RPMI8226 (cell line): ENCODE results near the gene CA6.
"Not testable (repeated sequence)": the region's sequence is repeated elsewhere in the genome, so short reads cannot be mapped to it uniquely, and the experiment has no call there.

Experiments used
- DNase-seq: peaks from one replicate; pipeline ENCODE4 v3.0.0-alpha.2; 2015

The CA6 gene

DNA sequence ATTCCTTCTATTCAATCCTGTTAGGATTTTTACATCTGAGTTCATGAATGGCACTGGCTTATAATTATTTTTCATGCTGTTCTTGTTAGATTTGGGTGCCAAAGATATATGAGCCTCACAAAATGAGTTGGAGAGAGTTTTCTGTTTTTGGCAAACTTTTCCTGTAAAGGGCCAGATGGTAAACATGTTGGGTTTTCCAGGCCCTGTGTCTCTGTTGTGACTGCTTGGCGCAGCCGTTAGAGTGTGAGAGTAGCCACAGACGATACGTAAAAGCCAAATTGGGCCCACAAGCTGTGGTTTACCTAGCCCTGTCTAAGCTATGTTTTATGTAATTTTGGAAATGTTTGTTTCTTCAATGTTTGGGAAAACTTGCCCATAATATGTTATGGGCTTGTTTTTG, 15.6 kb upstream of the CA6 start:
- no peak for DNase-seq

DNA sequence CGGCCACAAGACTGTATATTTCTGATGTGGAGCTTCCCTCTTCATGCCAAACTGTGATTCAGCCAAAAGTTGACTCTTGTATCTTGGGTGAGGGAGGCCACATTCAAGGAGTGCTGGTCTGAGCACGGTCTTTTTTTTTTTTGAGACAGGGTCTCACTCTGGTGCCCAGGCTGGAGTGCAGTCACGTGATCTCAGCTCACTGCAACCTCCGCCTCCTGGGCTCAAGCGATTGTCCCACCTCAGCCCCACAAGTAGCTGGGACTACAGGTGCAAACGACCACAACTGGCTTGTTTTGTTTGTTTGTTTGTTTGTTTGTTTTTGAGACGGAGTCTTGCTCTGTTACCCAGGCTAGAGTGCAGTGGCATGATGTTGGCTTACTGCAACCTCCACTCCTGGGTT, 8.6 kb upstream of the CA6 start:
- DNase-seq, result not testable (repeated sequence)

DNA sequence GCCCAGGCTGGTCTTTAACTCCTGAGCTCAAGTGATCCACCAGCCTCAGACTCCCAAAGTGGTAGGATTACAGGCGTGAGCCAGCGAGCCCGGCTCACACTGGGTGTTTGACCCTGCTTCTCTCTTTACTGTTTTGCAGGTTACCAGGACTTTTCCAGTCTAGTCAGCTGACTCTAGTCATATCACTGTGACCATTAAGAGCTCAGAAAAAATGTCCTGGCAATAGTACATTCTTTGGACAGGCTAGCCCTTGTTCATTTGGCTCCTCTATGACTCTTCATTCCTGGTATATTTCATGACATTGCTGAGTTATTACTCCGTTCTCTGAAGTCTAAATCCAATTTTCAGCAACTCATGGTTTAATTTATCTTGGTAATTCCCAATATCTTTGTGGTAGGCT, 8.0 kb upstream of the CA6 start:
- DNase-seq, result no peak

- no peak for DNase-seq
Observed at GRCh38 chr1:8938232-8938999, 7.3 kb upstream of the CA6 start.

GRCh38 chr1:8939000-8939265, 6.7 kb upstream of the CA6 start:
- DNase-seq, result no peak

DNA sequence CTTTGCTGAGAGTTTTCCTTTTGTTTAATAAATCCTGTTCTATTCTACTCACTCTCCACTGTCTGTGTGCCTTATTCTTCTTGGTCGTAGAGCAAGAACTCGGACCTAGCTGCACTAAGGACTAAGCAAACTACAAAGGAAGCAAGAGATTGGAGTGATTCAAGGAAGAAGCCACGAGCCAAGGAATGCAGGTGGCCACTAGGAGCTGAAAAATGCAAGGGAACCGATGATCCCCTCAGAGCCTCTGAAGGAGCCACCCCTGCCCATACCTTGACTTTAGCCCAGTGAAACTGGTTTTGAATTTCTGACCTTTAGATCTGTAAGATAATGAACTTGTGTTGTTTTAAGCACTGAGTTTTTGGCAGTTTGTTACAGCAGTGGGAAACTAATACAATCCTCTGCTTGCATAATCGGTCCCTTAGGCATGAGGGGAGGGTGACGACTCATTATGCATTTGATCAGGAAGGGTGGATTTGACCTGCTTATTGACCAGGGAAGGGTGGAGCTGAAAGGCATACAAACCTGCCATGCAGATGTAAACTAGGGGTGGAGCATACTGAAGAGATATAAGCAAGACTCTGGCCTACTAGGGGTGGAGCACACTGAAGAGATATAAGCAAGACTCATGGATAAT, 6.2 kb upstream of the CA6 start:
- DNase-seq, result no peak

GRCh38 chr1:8941906-8942305, 3.8 kb upstream of the CA6 start:
- no peak for DNase-seq

DNA sequence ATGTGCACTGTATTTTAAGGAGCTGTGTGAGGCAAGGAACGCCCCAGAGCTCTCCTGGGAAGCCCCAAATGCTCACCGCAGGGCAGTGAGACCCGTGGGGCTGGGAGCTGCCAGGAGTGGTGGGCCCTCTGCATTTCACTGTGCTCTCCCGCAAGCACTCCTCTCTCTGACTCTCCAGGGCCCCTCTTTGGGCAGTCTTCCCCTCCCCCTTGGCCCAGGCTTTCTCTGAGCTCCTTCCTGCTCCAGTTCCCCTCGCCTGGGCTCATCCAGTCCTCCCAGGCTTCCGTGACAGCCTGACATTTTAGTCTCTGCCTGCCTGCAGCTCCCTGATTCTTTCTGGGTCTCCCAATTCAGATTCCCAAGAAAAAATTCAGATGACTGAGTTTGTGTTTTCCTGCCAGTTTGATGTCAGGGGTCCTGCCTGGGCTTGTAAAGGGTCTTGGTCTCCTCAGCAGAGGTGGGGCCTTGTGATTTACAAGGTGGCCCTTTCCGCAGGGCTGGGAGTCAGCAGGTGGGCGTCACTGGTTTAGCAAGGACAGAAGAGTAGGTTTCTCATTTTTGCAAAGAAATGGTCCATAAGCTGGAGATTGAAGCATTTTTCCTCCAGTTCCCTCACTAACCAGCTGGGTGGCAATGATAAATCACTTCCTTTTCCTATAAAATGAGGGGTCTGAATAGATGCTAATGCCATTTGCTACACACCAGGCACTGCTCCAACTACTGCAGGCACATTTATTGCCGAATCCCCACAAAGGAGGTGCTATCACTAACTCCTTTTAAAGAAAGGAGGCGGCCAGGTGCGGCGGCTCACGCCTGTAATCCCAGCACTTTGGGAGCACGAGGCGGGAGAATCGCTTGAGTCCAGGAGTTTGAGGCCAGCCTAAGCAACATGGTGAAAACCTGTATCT, 1.9 kb upstream of the CA6 start:
- no peak for DNase-seq

DNA sequence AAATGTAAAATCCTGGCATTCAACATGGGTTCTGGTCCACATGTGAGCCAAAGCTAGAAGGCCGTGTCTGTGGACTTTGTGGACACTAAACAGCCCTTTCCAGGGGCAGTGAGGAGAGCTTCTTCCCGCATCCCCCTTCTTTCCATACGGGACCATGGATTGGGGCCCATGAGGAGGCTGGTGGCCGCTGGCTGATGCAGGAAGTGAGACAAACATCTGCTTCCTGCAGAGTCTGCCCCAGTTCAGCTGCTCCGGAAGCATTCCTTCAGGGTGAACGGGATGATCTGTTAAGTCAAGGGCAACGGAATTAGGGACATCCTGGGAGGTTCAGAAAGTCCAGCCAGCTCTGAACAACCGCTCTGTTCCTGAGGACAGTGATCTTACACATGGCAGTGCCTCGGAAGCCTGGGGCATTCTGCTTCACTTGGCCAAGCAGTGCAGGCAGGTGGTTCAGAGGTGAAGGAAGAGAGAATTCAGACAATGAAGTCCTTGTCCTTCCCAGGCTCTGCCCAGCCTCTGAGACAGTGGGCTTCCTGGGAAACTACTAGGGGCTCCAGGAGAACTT, 1.5 kb downstream of the CA6 start:
- no peak for DNase-seq

DNA sequence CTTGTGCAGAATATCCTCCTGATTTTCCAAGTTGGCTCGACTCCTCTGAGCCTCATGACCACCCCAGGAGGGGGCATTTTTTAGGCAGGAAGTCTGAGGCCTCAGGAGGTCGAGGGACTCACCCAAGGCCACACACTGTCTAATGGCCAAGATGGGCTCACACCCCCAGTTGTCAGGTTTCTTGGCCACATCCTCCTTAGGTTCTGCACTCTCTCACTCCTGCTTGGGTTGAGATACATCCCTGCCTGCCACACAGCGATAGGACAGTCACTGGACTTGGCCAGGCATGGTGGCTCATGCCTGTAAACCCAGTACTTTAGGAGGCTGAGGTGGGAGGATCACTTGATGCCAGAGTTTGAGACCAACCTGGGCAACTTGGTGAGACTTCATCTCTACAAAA, 4.6 kb downstream of the CA6 start:
- no peak for DNase-seq

DNA sequence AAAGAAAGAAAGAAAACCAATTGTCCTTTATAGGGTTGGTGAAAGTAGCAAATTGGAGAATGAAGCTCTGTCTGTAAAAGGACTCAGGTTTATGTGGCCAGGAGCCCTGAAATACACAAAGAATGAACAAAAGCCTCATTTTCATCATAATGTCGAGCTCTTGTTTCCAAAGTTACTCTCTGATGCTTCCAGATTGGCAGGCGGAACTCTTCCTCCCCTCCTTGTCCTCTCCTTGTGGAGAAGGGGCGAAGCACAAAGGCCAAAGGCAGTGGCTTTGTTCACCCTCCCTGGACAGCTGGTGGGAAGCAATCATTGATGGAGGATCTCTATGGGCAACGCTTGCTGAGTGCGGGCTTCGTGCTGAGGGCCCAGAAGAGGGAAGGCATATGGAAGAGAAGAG, 5.6 kb downstream of the CA6 start:
- no peak for DNase-seq

DNA sequence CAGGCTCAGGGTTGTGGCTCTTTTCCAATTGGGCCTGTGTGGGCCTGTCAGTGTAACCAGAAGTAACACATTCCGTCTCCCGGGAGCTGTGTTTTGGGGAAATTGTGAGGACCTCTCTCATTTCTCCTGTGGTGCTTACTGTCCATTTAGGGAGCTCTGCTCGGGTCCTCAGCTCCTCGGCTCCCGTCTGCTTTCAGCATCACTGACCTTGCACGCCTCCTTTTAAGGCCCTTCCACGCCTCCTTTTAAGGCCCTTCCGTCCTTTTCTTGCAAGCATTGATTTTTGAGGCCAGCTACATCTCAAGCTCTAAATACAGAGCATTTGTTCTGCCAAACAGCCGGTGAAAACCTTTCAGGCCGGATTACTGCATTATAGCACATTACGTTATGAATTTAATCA, 9.7 kb downstream of the CA6 start:
- no peak for DNase-seq

DNA sequence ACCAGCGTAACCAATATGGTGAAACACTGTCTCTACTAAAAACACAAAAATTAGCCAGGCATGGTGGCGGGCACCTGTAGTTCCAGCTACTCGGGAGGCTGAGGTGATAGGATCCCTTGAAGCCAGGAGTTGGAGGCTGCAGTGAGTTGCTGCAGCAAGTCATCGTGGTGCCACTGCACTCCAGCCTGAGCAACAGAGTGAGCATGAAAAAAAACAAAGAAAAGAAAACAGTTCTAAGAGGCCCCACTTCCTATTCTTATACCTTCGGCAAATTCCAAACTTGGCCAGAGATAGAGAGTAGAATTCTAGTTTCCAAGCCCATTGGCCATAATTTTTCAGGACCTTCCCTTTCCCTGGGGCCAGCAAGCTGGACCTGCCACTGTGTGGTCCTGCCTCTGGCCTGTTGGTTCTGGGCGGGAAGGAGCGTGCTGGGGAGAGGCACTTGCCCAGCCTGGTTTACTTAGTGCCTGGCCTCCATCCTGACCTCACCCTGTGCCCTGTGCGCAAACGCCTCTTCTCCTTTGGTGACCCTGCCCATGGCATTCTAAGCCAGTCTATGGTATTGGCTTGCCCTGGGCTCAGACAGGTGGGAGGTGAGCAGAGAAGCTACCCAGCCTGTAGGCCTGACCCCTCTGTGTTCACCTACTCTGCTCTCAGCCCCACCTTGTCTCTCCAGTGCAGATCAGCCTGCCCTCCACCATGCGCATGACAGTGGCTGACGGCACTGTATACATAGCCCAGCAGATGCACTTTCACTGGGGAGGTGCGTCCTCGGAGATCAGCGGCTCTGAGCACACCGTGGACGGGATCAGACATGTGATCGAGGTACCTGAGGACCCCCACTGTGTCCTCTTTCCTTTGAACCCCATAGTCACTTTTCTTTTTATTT, 11.0 kb downstream of the CA6 start:
- DNase-seq, result no peak

DNA sequence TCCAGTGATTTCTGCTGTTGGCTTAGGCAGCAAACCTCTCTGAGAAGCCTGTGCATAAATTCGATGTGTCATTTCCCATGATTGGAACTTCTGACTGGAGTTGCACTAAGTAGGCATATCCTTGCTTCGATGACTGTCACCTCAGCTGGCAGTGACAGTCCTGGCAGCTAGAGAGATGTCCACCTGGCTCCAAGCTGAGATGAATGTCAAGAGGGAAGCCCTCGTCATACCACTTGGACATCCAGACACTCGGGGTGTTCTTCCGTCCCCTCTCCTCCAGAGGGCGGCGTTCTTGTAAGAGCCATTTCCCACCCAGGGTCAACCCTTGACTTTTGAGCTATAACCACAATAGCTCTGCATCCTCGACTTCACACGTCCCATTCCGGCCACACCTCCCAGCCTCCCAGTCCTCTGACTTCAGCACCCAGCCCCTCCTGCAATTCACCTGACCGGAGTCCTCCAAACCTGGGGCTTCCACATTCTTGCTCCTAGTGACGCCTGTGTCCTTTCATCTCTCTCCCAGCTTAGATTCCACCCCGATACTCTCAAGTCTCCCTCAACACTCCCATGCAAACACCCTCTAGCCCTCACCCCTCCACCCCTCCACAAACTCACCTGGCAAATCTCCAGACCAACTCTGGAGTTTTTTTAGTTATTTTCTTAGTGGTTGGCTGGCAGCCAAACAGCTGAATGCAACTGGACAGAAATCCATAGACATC, 17.3 kb downstream of the CA6 start:
- peak; percentile 76 for DNase-seq

DNA sequence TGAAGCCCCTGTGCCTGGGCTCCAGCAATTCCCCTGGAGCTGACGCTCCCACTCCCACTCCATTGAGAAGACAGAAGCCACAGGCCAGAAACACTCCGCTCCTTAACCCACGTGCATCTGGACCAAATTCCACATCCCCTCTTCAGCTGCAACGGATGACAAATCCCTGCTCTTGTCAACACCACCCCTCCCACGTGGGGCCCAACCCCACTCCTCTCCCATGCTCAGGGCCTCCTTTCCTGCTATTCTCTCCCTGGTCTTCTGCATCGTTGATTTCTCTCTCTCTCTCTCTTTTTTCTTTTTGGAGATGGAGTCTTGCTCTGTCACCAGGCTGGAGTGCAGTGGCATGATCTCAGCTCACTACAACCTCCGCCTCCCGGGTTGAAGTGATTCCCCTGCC, 18.3 kb downstream of the CA6 start:
- no peak for DNase-seq

DNA sequence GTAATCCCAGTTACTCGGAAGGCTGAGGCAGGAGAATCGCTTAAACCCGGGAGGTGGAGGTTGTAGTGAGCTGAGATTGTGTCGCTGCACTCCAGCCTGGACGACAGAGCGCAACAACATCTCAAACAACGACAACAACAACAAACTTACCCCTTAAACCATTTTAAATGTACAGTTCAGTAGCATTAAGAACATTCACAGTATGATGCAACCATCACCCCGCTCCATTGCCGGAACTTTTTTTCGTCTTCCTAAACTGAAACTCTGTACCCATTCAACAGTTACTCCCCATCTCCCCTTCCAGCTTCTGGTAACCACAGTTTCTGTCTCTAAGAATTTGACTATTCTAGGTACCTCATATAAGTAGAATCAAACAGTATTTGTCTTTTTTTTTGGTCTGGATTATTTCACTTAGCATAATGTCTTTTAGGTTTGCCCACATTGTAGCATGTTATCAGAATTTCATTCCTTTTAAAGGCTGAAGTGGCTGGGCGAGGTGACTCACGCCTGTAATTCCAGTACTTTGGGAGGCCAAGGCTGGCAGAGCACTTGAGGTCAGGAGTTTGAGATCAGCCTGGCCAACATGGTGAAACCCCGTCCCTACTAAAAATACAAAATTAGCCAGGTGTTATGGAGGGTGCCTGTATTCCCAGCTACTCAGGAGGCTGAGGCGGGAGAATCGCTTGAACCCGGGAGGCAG, 19.6 kb downstream of the CA6 start:
- DNase-seq, result no peak

DNA sequence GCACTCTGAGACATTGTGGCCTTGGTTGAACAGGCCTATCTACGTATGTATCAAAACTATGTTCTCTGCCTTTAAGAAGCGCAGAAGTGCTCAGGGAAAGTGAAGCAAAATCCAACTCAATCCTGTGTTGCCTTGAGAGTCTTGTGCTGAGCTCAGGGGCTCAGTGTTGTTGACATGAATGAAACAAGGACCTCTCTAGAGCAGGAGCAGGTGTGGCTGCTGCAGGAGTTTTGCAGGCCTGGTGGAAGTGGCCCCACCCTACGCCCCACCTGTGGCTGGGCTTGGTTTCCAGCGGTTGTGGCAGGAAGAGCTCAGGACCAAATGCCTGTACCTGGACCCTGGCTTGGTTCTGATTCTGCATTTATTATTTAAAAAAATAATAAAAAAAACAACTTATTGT, 20.9 kb downstream of the CA6 start:
- DNase-seq, result no peak

DNA sequence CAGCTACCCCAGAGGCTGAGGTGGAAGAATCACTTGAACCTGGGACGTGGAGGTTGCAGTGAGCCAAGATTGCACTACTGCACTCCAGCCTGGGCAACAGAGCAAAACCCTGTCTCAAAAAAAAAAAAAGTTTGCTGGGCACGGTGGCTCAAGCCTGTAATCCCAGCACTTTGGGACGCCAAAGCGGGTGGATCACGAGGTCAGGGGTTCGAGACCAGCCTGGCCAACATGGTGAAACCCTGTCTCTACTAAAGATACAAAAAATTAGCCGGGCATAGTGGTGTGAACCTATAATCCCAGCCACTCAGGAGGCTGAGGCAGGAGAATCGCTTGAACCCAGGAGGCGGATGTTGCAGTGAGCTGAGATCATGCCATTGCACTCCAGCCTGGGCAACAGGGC, 23.2 kb downstream of the CA6 start:
- not testable (repeated sequence) for DNase-seq

GRCh38 chr1:8969937-8970336, 24.3 kb downstream of the CA6 start:
- no peak for DNase-seq

DNA sequence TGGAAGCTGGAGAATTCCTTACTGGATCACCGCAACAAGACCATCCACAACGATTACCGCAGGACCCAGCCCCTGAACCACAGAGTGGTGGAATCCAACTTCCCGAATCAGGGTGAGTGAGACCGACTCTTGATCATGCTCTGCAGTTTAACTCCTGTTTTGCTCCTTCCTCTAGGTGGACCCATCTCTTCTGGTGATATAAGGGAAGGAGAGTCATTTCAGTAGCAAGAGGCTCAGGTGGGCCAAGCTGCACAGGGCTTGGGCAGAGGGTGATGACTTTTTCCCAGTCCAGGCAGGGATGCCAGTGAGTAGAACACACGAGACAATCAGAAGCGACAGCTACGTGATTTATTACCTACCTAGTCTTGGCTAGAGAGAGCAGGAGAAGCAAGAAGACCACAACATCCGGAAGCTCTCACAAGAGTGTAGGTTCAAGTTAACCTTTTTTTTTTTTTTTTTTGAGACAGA, 25.2 kb downstream of the CA6 start:
- peak; percentile 51 for DNase-seq

GRCh38 chr1:8974551-8974950, 28.9 kb downstream of the CA6 start:
- DNase-seq, result no peak
